H1 (cell line): Measurements from ENCODE around the gene ITGB2. TPM values are rescaled to one million over a fixed set of nuclear protein-coding genes. Genes with fewer than 3 reads are reported as not detected.

Source experiments
- polyA plus RNA-seq, 7 experiments: library from polyadenylated mRNA; depleted of rRNA in 3 of 7; stranded (reverse) in 5 of 7; unstranded in 2 of 7; fragments of >200 nt in 5 of 7; fragments of 200-250 nt in 2 of 7; gene quantifications; 1 replicate in 5 of 7; 2 replicates in 1 of 7; 4 replicates in 1 of 7; pipeline versions ENCODE4 v1.2.1 to v1.2.3, GENCODE V29; 2011 to 2013; ENCODE audit warnings: missing spikeins in 2 of 7, mixed read lengths in 2 of 7
- total RNA-seq: library from RNA; stranded (reverse); fragmentation: NEBNext Ultra II Directional; extraction: Animal tissue kit (Norgen Biotek cat#: 25700); gene quantifications from 2 replicates; pipeline ENCODE4 v1.2.1, GENCODE V29; 2021
- TF ChIP-seq, protein P1 (sequence below): IDR thresholded peaks from 2 replicates; pipeline ENCODE4 v1.6.1; 2011; ENCODE audit warnings: low read depth, mild to moderate bottlenecking, low read length; ENCODE audit not compliant: insufficient read depth

Gene ITGB2
- total and polyA plus RNA-seq, 2 of the 8 experiments (the other 6 are each of a cell fraction or from before 2014, with no cell fraction given): 0.24 to 0.63 TPM

DNA sequence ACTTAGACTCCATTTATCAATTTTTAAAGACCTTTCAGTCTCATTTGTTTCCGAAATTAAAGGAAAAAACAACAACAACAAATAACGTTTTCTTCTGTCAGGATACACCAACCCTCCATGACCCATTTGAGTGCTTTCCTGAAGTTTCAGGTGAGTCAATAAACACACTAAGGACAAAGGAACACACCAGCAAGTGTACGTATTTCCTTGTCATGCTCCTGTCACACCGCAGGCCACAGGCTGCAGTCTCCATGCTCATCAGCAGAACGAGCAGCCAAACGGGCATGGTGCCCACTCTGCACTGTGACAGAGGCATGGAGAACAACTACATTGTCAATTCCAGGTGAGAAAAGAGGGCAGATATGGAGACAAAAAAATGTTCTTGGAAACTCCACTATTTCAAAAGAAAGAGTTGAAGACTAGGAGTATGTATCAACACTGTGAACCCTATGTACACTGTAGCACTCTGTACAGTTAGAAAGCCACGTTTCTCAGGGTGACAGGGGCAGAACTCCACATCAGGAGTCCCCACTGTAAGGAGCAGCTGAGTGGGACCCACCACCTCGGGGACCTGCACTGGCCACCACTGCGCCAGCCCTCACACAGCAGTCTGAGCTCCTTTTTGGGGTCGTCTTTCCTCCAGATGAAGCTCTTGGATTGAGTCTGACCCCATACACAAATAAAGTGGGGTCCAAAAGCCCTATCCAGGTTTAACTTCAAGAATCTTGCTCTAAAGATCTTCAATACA is 49.8 kb downstream of the ITGB2 start (continued):
- TF ChIP-seq, protein P1, sequence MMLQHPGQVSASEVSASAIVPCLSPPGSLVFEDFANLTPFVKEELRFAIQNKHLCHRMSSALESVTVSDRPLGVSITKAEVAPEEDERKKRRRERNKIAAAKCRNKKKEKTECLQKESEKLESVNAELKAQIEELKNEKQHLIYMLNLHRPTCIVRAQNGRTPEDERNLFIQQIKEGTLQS: no peak
